H9 (cell line): ENCODE data around the gene CRCP. TPM values are rescaled to one million over a fixed set of nuclear protein-coding genes. Genes with fewer than 3 reads are reported as not detected.
"Not testable (repeated sequence)": the region's sequence is repeated elsewhere in the genome, so short reads cannot be mapped to it uniquely, and the experiment has no call there.

ENCODE experiments used
- DNase-seq: peaks from one replicate; pipeline ENCODE4 v3.0.0-alpha.2; 2017
- H2AFZ ChIP-seq: one replicate; pipeline ENCODE4 v1.6.1; 2013; ENCODE audit warnings: mild to moderate bottlenecking, low read length, control low read depth, moderate library complexity
- H2AK5ac ChIP-seq: 2 replicates; pipeline ENCODE4 v1.6.1; 2013; ENCODE audit warnings: low read length, control low read depth, mixed read lengths; ENCODE audit not compliant: insufficient read length
- H2BK120ac ChIP-seq: one replicate; pipeline ENCODE4 v1.6.1; 2013; ENCODE audit warnings: low read depth, mild to moderate bottlenecking, low read length, control low read depth, inconsistent platforms; ENCODE audit not compliant: poor library complexity, severe bottlenecking
- H2BK12ac ChIP-seq: 2 replicates; pipeline ENCODE4 v1.6.1; 2013; ENCODE audit warnings: low read length, control low read depth, mixed read lengths, low read depth; ENCODE audit not compliant: insufficient read length
- H2BK15ac ChIP-seq: 2 replicates; pipeline ENCODE4 v1.6.1; 2013; ENCODE audit warnings: low read depth, low read length, control low read depth
- H2BK20ac ChIP-seq: one replicate; pipeline ENCODE4 v1.6.1; 2013; ENCODE audit warnings: low read depth, mild to moderate bottlenecking, low read length, control low read depth, inconsistent platforms; ENCODE audit not compliant: poor library complexity, severe bottlenecking
- H2BK5ac ChIP-seq: 2 replicates; pipeline ENCODE4 v1.6.1; 2013; ENCODE audit warnings: low read length, control low read depth, mixed read lengths; ENCODE audit not compliant: insufficient read length
- H3K14ac ChIP-seq: 2 replicates; pipeline ENCODE4 v1.6.1; 2013; ENCODE audit warnings: low read length, control low read depth; ENCODE audit not compliant: insufficient read depth
- H3K18ac ChIP-seq: 2 replicates; pipeline ENCODE4 v1.6.1; 2013; ENCODE audit warnings: low read depth, mild to moderate bottlenecking, mixed read lengths, low read length, control low read depth; ENCODE audit not compliant: insufficient read length
- H3K23ac ChIP-seq: 2 replicates; pipeline ENCODE4 v1.6.1; 2013; ENCODE audit warnings: low read length, control low read depth, mixed read lengths, low read depth; ENCODE audit not compliant: insufficient read length
- H3K23me2 ChIP-seq: 2 replicates; pipeline ENCODE4 v1.6.1; 2013; ENCODE audit warnings: low read depth, mild to moderate bottlenecking, mixed read lengths, low read length, control low read depth; ENCODE audit not compliant: insufficient read length, poor library complexity, severe bottlenecking
- H3K27ac ChIP-seq: 2 replicates; pipeline ENCODE4 v1.5.1; 2013; ENCODE audit warnings: low read length, control low read depth, mixed read lengths, low read depth; ENCODE audit not compliant: insufficient read length
- H3K27me3 ChIP-seq: 2 replicates; pipeline ENCODE4 v1.6.1; 2013; ENCODE audit warnings: low read length, control low read depth, inconsistent platforms; ENCODE audit not compliant: insufficient read depth
- H3K4ac ChIP-seq: 2 replicates; pipeline ENCODE4 v1.6.1; 2013; ENCODE audit warnings: low read depth, mild to moderate bottlenecking, control low read depth, inconsistent platforms, low read length, moderate library complexity
- H3K4me1 ChIP-seq: 2 replicates; pipeline ENCODE4 v1.6.1; 2013; ENCODE audit warnings: low read length, control low read depth, inconsistent platforms; ENCODE audit not compliant: insufficient read depth
- H3K4me2 ChIP-seq: 2 replicates; pipeline ENCODE4 v1.6.1; 2013; ENCODE audit warnings: low read length, control low read depth, mixed read lengths; ENCODE audit not compliant: insufficient read length, insufficient read depth
- H3K56ac ChIP-seq: 2 replicates; pipeline ENCODE4 v1.6.1; 2013; ENCODE audit warnings: low read depth, mild to moderate bottlenecking, mixed read lengths, low read length, control low read depth; ENCODE audit not compliant: insufficient read length
- H3K79me1 ChIP-seq: 2 replicates; pipeline ENCODE4 v1.6.1; 2013; ENCODE audit warnings: low read depth, mild to moderate bottlenecking, moderate library complexity, low read length, control low read depth, inconsistent platforms; ENCODE audit not compliant: insufficient read depth, poor library complexity, severe bottlenecking
- H3K79me2 ChIP-seq: 2 replicates; pipeline ENCODE4 v1.6.1; 2013; ENCODE audit warnings: low read length, control low read depth, inconsistent platforms; ENCODE audit not compliant: insufficient read depth
- H3K9ac ChIP-seq: 2 replicates; pipeline ENCODE4 v1.6.1; 2013; ENCODE audit warnings: low read length, control low read depth, mixed read lengths; ENCODE audit not compliant: insufficient read length; ENCODE audit errors: extremely low read depth
- H3K9me3 ChIP-seq: one replicate; pipeline ENCODE4 v1.6.1; 2013; ENCODE audit warnings: low read depth, low read length, inconsistent platforms; ENCODE audit not compliant: control insufficient read depth
- H3T11ph ChIP-seq: one replicate; pipeline ENCODE4 v1.6.1; 2013; ENCODE audit warnings: mild to moderate bottlenecking, low read length, control low read depth, inconsistent platforms
- H4K20me1 ChIP-seq: one replicate; pipeline ENCODE4 v1.6.1; 2013; ENCODE audit not compliant: control insufficient read depth, insufficient read length, insufficient read depth
- H4K5ac ChIP-seq: 2 replicates; pipeline ENCODE4 v1.6.1; 2013; ENCODE audit warnings: low read depth, mild to moderate bottlenecking, mixed read lengths, low read length, control low read depth; ENCODE audit not compliant: insufficient read length
- H4K8ac ChIP-seq: replicated peaks from 2 replicates; pipeline ENCODE4 v1.6.1; 2013; ENCODE audit warnings: low read length, control low read depth, mixed read lengths, low read depth; ENCODE audit not compliant: insufficient read length
- H4K91ac ChIP-seq: 2 replicates; pipeline ENCODE4 v1.6.1; 2013; ENCODE audit warnings: low read depth, mild to moderate bottlenecking, moderate library complexity, mixed read lengths, low read length, control low read depth; ENCODE audit not compliant: insufficient read length
- H3K27ac Mint-ChIP-seq, 3 experiments: 2 replicates in 2 of 3; 3 replicates in 1 of 3; pipeline ENCODE4 v1.8.0; 2020 to 2021; ENCODE audit warnings: mixed read lengths in 3 of 3, mild to moderate bottlenecking in 1 of 3, moderate library complexity in 1 of 3
- H3K27me3 Mint-ChIP-seq: 2 replicates; pipeline ENCODE4 v1.8.0; 2021; ENCODE audit warnings: low read depth, mild to moderate bottlenecking, moderate library complexity, mixed read lengths
- H3K36me3 Mint-ChIP-seq, 3 experiments: 2 replicates in 2 of 3; 3 replicates in 1 of 3; pipeline ENCODE4 v1.8.0; 2020 to 2021; ENCODE audit warnings: low read depth in 3 of 3, mixed read lengths in 3 of 3; ENCODE audit not compliant: insufficient read depth in 1 of 3
- H3K4me1 Mint-ChIP-seq, 2 experiments: 2 replicates each; pipeline ENCODE4 v1.8.0; 2020; ENCODE audit warnings: mixed read lengths in 2 of 2
- H3K4me3 Mint-ChIP-seq, 2 experiments: 2 replicates in 1 of 2; 3 replicates in 1 of 2; pipeline ENCODE4 v1.8.0; 2020 to 2021; ENCODE audit warnings: mild to moderate bottlenecking in 2 of 2, mixed read lengths in 2 of 2, moderate library complexity in 1 of 2
- H3K9me3 Mint-ChIP-seq, 2 experiments: 2 replicates in 1 of 2; 3 replicates in 1 of 2; pipeline ENCODE4 v1.8.0; 2020; ENCODE audit warnings: mild to moderate bottlenecking in 2 of 2, mixed read lengths in 2 of 2, moderate library complexity in 1 of 2
- CTCF ChIP-seq: fragments of 200-600 bp; sonication (generic); conservative IDR thresholded peaks from 3 replicates; pipeline ENCODE4 v1.8.0; 2021; ENCODE audit warnings: antibody characterized with exemption, mild to moderate bottlenecking
- WGBS: extraction: QIAGEN DNeasy Blood & Tissue Kit; methylation state at CpG from one replicate; pipeline ENCODE4 v1.1.7; 2013; ENCODE audit warnings: missing lambda C conversion rate, low lambda C conversion rate, mixed read lengths; ENCODE audit not compliant: insufficient read length; ENCODE audit errors: extremely low coverage; 5-methylcytosine and 5-hydroxymethylcytosine counted together
- total RNA-seq: library from RNA; stranded (reverse); gene quantifications from 2 replicates; pipeline ENCODE4 v1.2.1, GENCODE V29; 2021

The CRCP gene
- total RNA-seq, 1 experiment from 2014 or later = 39.0 TPM

- Histone ChIP-seq H2BK120ac (no peak overlapping the region), H4K91ac (no peak overlapping the region), H3K18ac (no peak overlapping the region), H3K14ac (no peak overlapping the region; the same call in 1 of the 2 replicates), H4K5ac (no peak overlapping the region), H4K8ac (no peak overlapping the region), H2BK12ac (no peak overlapping the region), H3K27me3 (no peaks in the 10 kb centered on the region), H3K23me2 (no peaks in the 10 kb centered on the region), H3K23ac (no peak overlapping the region), H4K20me1 (no peaks in the 10 kb centered on the region), H2BK15ac (no peak overlapping the region), H2AFZ (no peak overlapping the region), H3K79me2 (no peaks in the 10 kb centered on the region), H2BK20ac (no peak overlapping the region), H3K4me1 (no peaks in the 10 kb centered on the region), H3K4ac (no peak overlapping the region), H3K79me1 (no peaks in the 10 kb centered on the region), H3K9ac (no peak overlapping the region), H3T11ph (no peak overlapping the region), H3K27ac (no peak overlapping the region), H3K9me3 (no peaks in the 10 kb centered on the region), H2AK5ac (no peak overlapping the region), H3K4me2 (no peak overlapping the region), H3K56ac (no peak overlapping the region), H2BK5ac (no peak overlapping the region)
- no peak for DNase-seq
- Mint-ChIP-seq H3K27me3 (peaks cover 1% of the 10 kb centered on the region; the same call in 1 of the 2 replicates), H3K9me3 (no peaks in the 10 kb centered on the region; a peak in 1 of 5 replicates), H3K27ac (peak overlapping the region in 1 of 3 experiments; percentile 28; a peak in 2 of 7 replicates), H3K4me1 (peaks cover 4 to 7% of the 10 kb centered on the region in 2 experiments; a peak in 3 of 4 replicates), H3K4me3 (no peak overlapping the region), H3K36me3 (no peaks in the 10 kb centered on the region; a peak in 1 of 7 replicates)
- no CpG with 5 or more reads among the region's 16 CpGs for WGBS
- TF ChIP-seq CTCF = no peak
Observed at GRCh38 chr7:66170309-66171231, 55.9 kb downstream of the CRCP start.

- not testable (repeated sequence) for H3K23ac ChIP-seq, H3K9ac ChIP-seq, H4K5ac ChIP-seq, DNase-seq, H2AFZ ChIP-seq, H3K4me2 ChIP-seq, H3K79me2 ChIP-seq, H2AK5ac ChIP-seq, H3K9me3 ChIP-seq, H3K4me1 ChIP-seq, H4K8ac ChIP-seq, H2BK5ac ChIP-seq, H3K4me1 Mint-ChIP-seq, H3K9me3 Mint-ChIP-seq, H2BK120ac ChIP-seq, H4K91ac ChIP-seq, H3K14ac ChIP-seq, H3T11ph ChIP-seq, H3K79me1 ChIP-seq, H3K56ac ChIP-seq, H2BK15ac ChIP-seq, H3K4me3 Mint-ChIP-seq, H4K20me1 ChIP-seq, H3K27ac Mint-ChIP-seq, H3K23me2 ChIP-seq, H3K27me3 Mint-ChIP-seq, H3K36me3 Mint-ChIP-seq, H3K27ac ChIP-seq, H3K4ac ChIP-seq, H3K27me3 ChIP-seq, H2BK20ac ChIP-seq, H3K18ac ChIP-seq, H2BK12ac ChIP-seq
- WGBS = no CpG with 5 or more reads among the region's 9 CpGs
Observed at GRCh38 chr7:66172536-66173401, 58.1 kb downstream of the CRCP start.
